Astrocyte (in vitro differentiated cells and primary cell): ENCODE results near the gene PSRC1. TPM values are rescaled to one million over a fixed set of nuclear protein-coding genes. Genes with fewer than 3 reads are reported as not detected.
"Not testable (repeated sequence)": the region's sequence is repeated elsewhere in the genome, so short reads cannot be mapped to it uniquely, and the experiment has no call there.

Source experiments
- DNase-seq: peaks from one replicate; pipeline ENCODE4 v3.0.0-alpha.2; 2010; ENCODE audit warnings: low read depth
- FAIRE-seq: peaks from 2 replicates; lab custom pipeline; 2011; peaks lifted over from hg19 to GRCh38; lab: Jason Lieb, UNC
- H2AFZ ChIP-seq: 2 replicates; pipeline ENCODE4 v1.6.0; 2012; ENCODE audit warnings: low read depth, low read length, inconsistent platforms
- H3K27ac ChIP-seq: 2 replicates; pipeline ENCODE4 v1.5.1; 2011; ENCODE audit warnings: low read depth, low read length, inconsistent platforms
- H3K27me3 ChIP-seq: 2 replicates; pipeline ENCODE4 v1.6.0; 2011; ENCODE audit warnings: low read length, inconsistent platforms; ENCODE audit not compliant: insufficient read depth
- H3K36me3 ChIP-seq: 2 replicates; pipeline ENCODE4 v1.5.1; 2011; ENCODE audit warnings: low read length, inconsistent platforms; ENCODE audit not compliant: insufficient read depth
- H3K4me1 ChIP-seq: 2 replicates; pipeline ENCODE4 v1.5.1; 2011; ENCODE audit warnings: low read length, inconsistent platforms; ENCODE audit not compliant: insufficient read depth
- H3K4me2 ChIP-seq: 2 replicates; pipeline ENCODE4 v1.6.0; 2012; ENCODE audit warnings: low read length, inconsistent platforms
- H3K4me3 ChIP-seq: 2 replicates; pipeline ENCODE4 v1.5.1; 2011; ENCODE audit warnings: low read depth, mild to moderate bottlenecking, low read length, inconsistent platforms; ENCODE audit not compliant: insufficient read depth
- H3K79me2 ChIP-seq: 2 replicates; pipeline ENCODE4 v1.6.0; 2012; ENCODE audit warnings: mild to moderate bottlenecking, low read length, inconsistent platforms; ENCODE audit not compliant: insufficient read depth
- H3K9ac ChIP-seq: 2 replicates; pipeline ENCODE4 v1.6.0; 2012; ENCODE audit warnings: mild to moderate bottlenecking, low read length, inconsistent platforms
- H3K9me3 ChIP-seq: 2 replicates; pipeline ENCODE4 v1.5.1; 2012; ENCODE audit warnings: low read depth, mild to moderate bottlenecking, low read length, inconsistent platforms; ENCODE audit not compliant: insufficient read depth
- H4K20me1 ChIP-seq: 2 replicates; pipeline ENCODE4 v1.6.0; 2012; ENCODE audit warnings: low read length, inconsistent platforms; ENCODE audit not compliant: insufficient read depth
- H3K27ac Mint-ChIP-seq: one replicate; pipeline ENCODE4 v1.8.0; 2021; ENCODE audit warnings: mild to moderate bottlenecking, mixed read lengths; ENCODE audit not compliant: unreplicated experiment
- H3K27me3 Mint-ChIP-seq: one replicate; pipeline ENCODE4 v1.8.0; 2021; ENCODE audit warnings: low read depth, mixed read lengths; ENCODE audit not compliant: unreplicated experiment
- H3K36me3 Mint-ChIP-seq: one replicate; pipeline ENCODE4 v1.8.0; 2021; ENCODE audit warnings: low read depth, mixed read lengths; ENCODE audit not compliant: unreplicated experiment
- H3K4me1 Mint-ChIP-seq: one replicate; pipeline ENCODE4 v1.8.0; 2021; ENCODE audit warnings: low read depth, mixed read lengths; ENCODE audit not compliant: unreplicated experiment
- H3K4me3 Mint-ChIP-seq: one replicate; pipeline ENCODE4 v1.8.0; 2021; ENCODE audit warnings: mild to moderate bottlenecking, moderate library complexity, mixed read lengths; ENCODE audit not compliant: unreplicated experiment
- H3K9me3 Mint-ChIP-seq: one replicate; pipeline ENCODE4 v1.8.0; 2021; ENCODE audit warnings: mild to moderate bottlenecking, mixed read lengths; ENCODE audit not compliant: unreplicated experiment
- CTCF ChIP-seq: IDR thresholded peaks from 2 replicates; pipeline ENCODE4 v1.5.1; 2011; ENCODE audit warnings: low read depth, mild to moderate bottlenecking, inconsistent platforms, low read length, moderate library complexity; ENCODE audit not compliant: insufficient read depth
- EZH2 ChIP-seq: IDR thresholded peaks from 2 replicates; pipeline ENCODE4 v1.6.1; 2012; ENCODE audit warnings: mild to moderate bottlenecking, low read length, inconsistent platforms; ENCODE audit not compliant: insufficient read depth
- total RNA-seq: library from RNA; stranded (reverse); gene quantifications from 2 replicates; pipeline ENCODE4 v1.2.1, GENCODE V29; 2021

Gene PSRC1
- total RNA-seq, 1 donor from 2014 or later, result 7.7 TPM

DNA sequence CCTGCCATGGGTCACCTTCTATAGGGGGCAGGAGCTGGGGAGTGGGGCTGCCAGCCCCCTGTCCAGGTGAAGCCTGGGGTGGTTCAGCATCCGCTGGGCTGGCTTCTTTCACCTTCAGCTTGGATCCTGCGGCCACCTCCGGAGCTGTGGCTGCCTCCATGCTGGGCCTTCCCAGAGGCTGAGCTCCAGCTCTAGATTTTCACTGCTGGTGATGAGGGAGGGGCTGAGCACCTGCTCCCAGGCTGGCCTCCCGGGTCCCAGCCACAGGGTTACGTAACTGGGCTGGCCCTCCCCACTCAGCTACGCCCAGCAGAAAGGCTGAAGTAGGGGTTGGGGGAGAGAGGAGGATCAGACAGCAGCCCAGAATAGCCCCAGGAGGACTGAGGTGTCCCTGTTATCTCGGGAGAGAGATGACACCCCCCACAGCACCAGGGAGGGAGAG, 23.9 kb upstream of the PSRC1 start, which contains the start of gene MYBPHL:
TSS of gene MYBPHL (minus strand) at position 180 of the 442 bp plus-strand sequence. CDS start at position 160, 20 bp downstream.
- Mint-ChIP-seq H3K27ac (no peak within 1 kb of the TSS), H3K36me3 (peaks cover 3% of the 10 kb centered on the region), H3K4me3 (peak within 1 kb of the TSS; percentile 66), H3K4me1 (peaks cover 6% of the 10 kb centered on the region), H3K27me3 (no peaks in the 10 kb centered on the region), H3K9me3 (no peaks in the 10 kb centered on the region)
- no peaks in the 10 kb centered on the region for H3K27me3 ChIP-seq
- FAIRE-seq (no peak), DNase-seq (no peak)
- no peak within 1 kb of the TSS for H3K4me2 ChIP-seq
- H3K9me3 ChIP-seq, result no peaks in the 10 kb centered on the region
- no peak within 1 kb of the TSS for H3K27ac ChIP-seq
- H3K9ac ChIP-seq, result no peak within 1 kb of the TSS
- H3K4me1 ChIP-seq, result no peaks in the 10 kb centered on the region
- no peaks in the 10 kb centered on the region for H4K20me1 ChIP-seq
- TF ChIP-seq CTCF (no peak), EZH2 (no peak)
- no peak within 1 kb of the TSS for H2AFZ ChIP-seq
- H3K36me3 ChIP-seq, result no peaks in the 10 kb centered on the region
- H3K79me2 ChIP-seq, result no peaks in the 10 kb centered on the region
- H3K4me3 ChIP-seq, result no peak within 1 kb of the TSS

- H3K27me3 ChIP-seq, H3K4me3 Mint-ChIP-seq, H3K4me2 ChIP-seq, FAIRE-seq, H3K4me3 ChIP-seq, H3K4me1 Mint-ChIP-seq, H3K9me3 Mint-ChIP-seq, DNase-seq, H4K20me1 ChIP-seq, H3K36me3 ChIP-seq, H3K79me2 ChIP-seq, H3K27me3 Mint-ChIP-seq, H3K27ac ChIP-seq, H3K36me3 Mint-ChIP-seq, H3K27ac Mint-ChIP-seq, H3K9ac ChIP-seq, H3K4me1 ChIP-seq, H2AFZ ChIP-seq, H3K9me3 ChIP-seq: not testable (repeated sequence)
Observed at GRCh38 chr1:109305991-109306390, 23.0 kb upstream of the PSRC1 start.

- Histone ChIP-seq H3K27me3 (no peaks in the 10 kb centered on the region), H3K4me1 (peaks cover 13% of the 10 kb centered on the region), H3K36me3 (no peaks in the 10 kb centered on the region)
Observed at GRCh38 chr1:109304226-109304920, 21.4 kb upstream of the PSRC1 start.

More at GRCh38 chr1:109304226-109304920, 21.4 kb upstream of the PSRC1 start:
- TF ChIP-seq EZH2 (no peak), CTCF (no peak)
- Histone ChIP-seq H3K9ac (no peak overlapping the region), H3K4me2 (no peak overlapping the region), H3K27ac (no peak overlapping the region), H3K79me2 (no peaks in the 10 kb centered on the region), H4K20me1 (no peaks in the 10 kb centered on the region), H3K9me3 (no peaks in the 10 kb centered on the region), H2AFZ (no peak overlapping the region), H3K4me3 (no peak overlapping the region)
- no peaks in the 10 kb centered on the region for H3K27me3 Mint-ChIP-seq
- H3K27ac Mint-ChIP-seq, result no peak overlapping the region
- H3K4me1 Mint-ChIP-seq, result peaks cover 13% of the 10 kb centered on the region
- no peak for DNase-seq
- H3K36me3 Mint-ChIP-seq, result peaks cover 3% of the 10 kb centered on the region
- no peaks in the 10 kb centered on the region for H3K9me3 Mint-ChIP-seq
- no peak for FAIRE-seq
- H3K4me3 Mint-ChIP-seq, result no peak overlapping the region
